Panc1 (cell line): ENCODE data around the gene TCEAL1. TPM values are rescaled to one million over a fixed set of nuclear protein-coding genes. Genes with fewer than 3 reads are reported as not detected.
"Not testable (repeated sequence)": the region's sequence is repeated elsewhere in the genome, so short reads cannot be mapped to it uniquely, and the experiment has no call there.

Experiments
- ATAC-seq: fragments of 200-7000 bp; cut with Tn5 transposase; 2 replicates; pipeline ENCODE4 v1.9.1; 2020; ENCODE audit warnings: mild to moderate bottlenecking, moderate library complexity
- BruUV-seq: library from RNA; stranded (reverse); fragments of 400-500 nt; replicated peaks from 2 replicates; lab custom pipeline; 2021; lab: Mats Ljungman, UMichigan
- CTCF ChIA-PET: fragments of 300-600 bp; sonication (Branson Sonifier 250); formaldehyde crosslinking; loops from one replicate; lab custom pipeline; 2022; ENCODE audit warnings: antibody characterized with exemption; lab: Charles Lee
- POLR2A ChIA-PET: fragments of 300-600 bp; sonication (Branson Sonifier 250); formaldehyde crosslinking; loops from one replicate; lab custom pipeline; 2022; ENCODE audit warnings: antibody characterized with exemption; lab: Charles Lee
- DNase-seq: peaks from one replicate; pipeline ENCODE4 v3.0.0-alpha.2; 2010; ENCODE audit warnings: low read depth, low spot score
- H3K27ac ChIP-seq: 2 replicates; pipeline ENCODE4 v1.5.1; 2011; ENCODE audit warnings: mild to moderate bottlenecking, low read length, inconsistent platforms
- H3K27me3 ChIP-seq: fragments of 200-500 bp; sonication (Bioruptor generic); 2 replicates; pipeline ENCODE4 v1.6.0; 2014; ENCODE audit warnings: low read length, inconsistent platforms; ENCODE audit not compliant: control insufficient read depth, insufficient read depth
- H3K36me3 ChIP-seq: fragments of 200-500 bp; sonication (Bioruptor generic); 2 replicates; pipeline ENCODE4 v1.5.1; 2014; ENCODE audit warnings: inconsistent platforms, mild to moderate bottlenecking, low read length, moderate library complexity; ENCODE audit not compliant: control insufficient read depth, insufficient read depth
- H3K4me1 ChIP-seq: 2 replicates; pipeline ENCODE4 v1.5.1; 2011; ENCODE audit warnings: inconsistent platforms, mild to moderate bottlenecking, low read length, moderate library complexity; ENCODE audit not compliant: control insufficient read depth, insufficient read depth
- H3K4me3 ChIP-seq, 2 experiments: 2 replicates each; pipeline ENCODE4 v1.5.1; 2011 to 2012; ENCODE audit warnings: low read depth in 2 of 2, low read length in 2 of 2, mild to moderate bottlenecking in 2 of 2, inconsistent platforms in 1 of 2, moderate library complexity in 1 of 2
- H3K9me3 ChIP-seq: fragments of 200-500 bp; sonication (Bioruptor generic); 2 replicates; pipeline ENCODE4 v1.5.1; 2014; ENCODE audit warnings: low read depth, mild to moderate bottlenecking, inconsistent platforms, low read length, moderate library complexity; ENCODE audit not compliant: control insufficient read depth, insufficient read depth
- POLR2AphosphoS5 ChIP-seq: IDR thresholded peaks from 2 replicates; pipeline ENCODE4 v1.6.1; 2012; ENCODE audit warnings: mild to moderate bottlenecking, low read depth, low read length, moderate library complexity
- SIN3A ChIP-seq: IDR thresholded peaks from 2 replicates; pipeline ENCODE4 v1.6.1; 2012; ENCODE audit warnings: low read depth, mild to moderate bottlenecking, low read length, moderate library complexity, borderline replicate concordance; ENCODE audit not compliant: insufficient read depth
- TCF7L2 ChIP-seq: IDR thresholded peaks from 2 replicates; pipeline ENCODE4 v1.6.1; 2011; ENCODE audit warnings: mild to moderate bottlenecking, low read depth, low read length, inconsistent platforms
- in situ Hi-C: cut with HindIII; loops from 2 replicates; pipeline ENCODE4 v1.10.0; 2016; ENCODE audit warnings: low sequenced_read_pairs, low pct_unique_long_range_greater_than_20kb
- intact Hi-C: fragments of 100-400 bp; cut with micrococcal nuclease; formaldehyde crosslinking; loops from one replicate; pipeline ENCODE4 v1.10.0; 2022; ENCODE audit not compliant: unreplicated experiment
- total RNA-seq: library from RNA; stranded (reverse); gene quantifications from one replicate; pipeline ENCODE4 v1.2.1, GENCODE V29; 2021; ENCODE audit not compliant: unreplicated experiment
- TF ChIP-seq, protein P1 (sequence below): fragments of 450-650 bp; IDR thresholded peaks from 2 replicates; pipeline ENCODE4 v1.5.1; 2017; ENCODE audit warnings: mild to moderate bottlenecking
- TF ChIP-seq, protein P2 (sequence below), 2 experiments: IDR thresholded peaks; 2 replicates each; pipeline ENCODE4 v1.6.1; 2011 to 2012; ENCODE audit warnings: low read depth in 2 of 2, control low read depth in 1 of 2, low read length in 1 of 2, mild to moderate bottlenecking in 1 of 2, moderate library complexity in 1 of 2; ENCODE audit not compliant: insufficient read depth in 1 of 2

The TCEAL1 gene
- total RNA-seq, 1 experiment from 2014 or later: 31.7 TPM

DNA sequence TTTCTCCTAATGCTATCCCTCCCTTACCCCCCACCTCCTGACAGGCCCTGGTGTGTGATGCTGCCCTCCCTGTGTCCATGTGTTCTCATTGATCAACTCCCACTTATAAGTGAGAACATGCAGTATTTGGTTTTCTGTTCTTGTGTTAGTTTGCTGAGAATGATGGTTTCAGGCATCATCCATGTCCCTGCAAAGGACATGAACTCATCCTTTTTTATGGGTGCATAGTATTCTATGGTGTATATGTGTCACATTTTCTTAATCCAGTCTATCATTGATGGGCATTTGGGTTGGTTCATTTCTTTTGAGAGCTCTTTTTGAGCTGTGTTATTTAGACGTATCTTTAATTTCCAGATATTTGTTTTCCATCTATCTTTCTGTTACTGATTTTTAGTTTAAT lies 36.5 kb upstream of the TCEAL1 start:
- H3K4me1 ChIP-seq, H3K27me3 ChIP-seq, ATAC-seq, intact Hi-C loops, in situ Hi-C loops, H3K4me3 ChIP-seq, H3K27ac ChIP-seq, H3K36me3 ChIP-seq, CTCF ChIA-PET, H3K9me3 ChIP-seq, DNase-seq, BruUV-seq, POLR2A ChIA-PET: not testable (repeated sequence)

DNA sequence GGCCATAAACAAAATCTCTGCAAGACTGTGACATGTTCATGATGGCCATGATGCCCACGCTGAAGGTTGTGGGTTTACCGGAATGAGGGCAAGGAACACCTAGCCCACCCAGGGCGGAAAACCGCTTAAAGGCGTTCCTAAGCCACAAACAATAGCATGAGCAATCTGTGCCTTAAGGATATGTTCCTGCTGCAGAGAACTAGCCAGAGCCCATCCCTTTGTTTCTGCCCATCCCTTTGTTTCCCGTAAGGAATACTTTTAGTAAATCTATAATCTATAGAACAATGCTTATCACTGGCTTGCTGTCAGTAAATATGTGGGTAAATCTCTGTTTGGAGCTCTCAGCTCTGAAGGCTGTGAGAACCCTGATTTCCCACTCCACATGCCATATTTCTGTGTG lies 33.6 kb upstream of the TCEAL1 start:
- POLR2A ChIA-PET, H3K36me3 ChIP-seq, intact Hi-C loops, in situ Hi-C loops, BruUV-seq, CTCF ChIA-PET, DNase-seq, H3K27me3 ChIP-seq, H3K4me3 ChIP-seq, H3K9me3 ChIP-seq, ATAC-seq, H3K27ac ChIP-seq, H3K4me1 ChIP-seq: not testable (repeated sequence)

DNA sequence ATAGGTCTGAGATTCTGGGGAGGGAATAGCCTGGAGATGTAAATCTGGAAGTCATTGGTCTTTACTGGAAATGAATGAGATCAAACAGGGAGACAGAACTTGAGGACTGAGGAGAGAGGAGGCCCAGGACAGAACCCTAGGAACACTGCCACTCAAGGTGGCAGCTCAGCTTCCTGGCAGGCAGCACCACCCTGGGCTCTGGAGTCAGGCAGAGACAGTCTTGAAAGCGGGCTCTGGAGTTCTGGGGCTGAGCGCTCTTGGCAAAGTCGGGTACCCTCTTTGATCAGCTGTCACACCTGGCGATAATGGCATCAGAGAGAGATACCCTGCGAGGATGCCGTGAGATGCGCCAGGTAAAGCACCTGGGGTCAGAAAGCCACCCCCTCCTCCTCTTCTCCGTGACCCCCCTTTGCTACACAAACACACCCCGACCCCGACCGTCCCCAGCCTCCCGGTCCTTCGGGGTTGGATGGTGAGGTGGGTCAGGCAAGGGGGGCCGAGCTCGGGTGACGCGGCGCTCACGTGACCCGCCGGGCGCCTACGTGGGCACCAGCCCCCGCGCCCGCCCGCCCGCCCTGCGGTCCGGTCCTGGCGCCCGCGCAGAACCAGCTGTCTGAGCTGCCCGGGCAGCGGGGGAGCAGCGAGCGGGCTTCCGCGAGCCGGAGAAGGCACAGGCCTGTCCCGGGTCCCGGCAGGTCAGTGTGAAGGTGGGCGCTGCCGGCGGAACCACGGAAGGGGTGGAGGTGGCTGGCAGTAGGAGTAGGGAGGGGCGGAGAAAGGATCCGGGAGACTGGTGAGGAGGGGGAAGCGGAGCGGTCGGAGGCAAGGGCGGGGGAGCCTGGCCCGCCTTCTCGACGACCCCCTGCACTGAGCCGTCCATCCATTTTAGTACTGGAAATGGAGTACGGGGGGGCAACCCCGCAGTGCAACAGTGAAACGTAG lies 21.1 kb upstream of the TCEAL1 start, which contains the start of gene TCEAL3:
Gene TCEAL3 (plus strand): TSS at position 600 of the 942 bp plus-strand sequence. CDS start 1,102 bp downstream, outside the sequence.
- H3K27me3 ChIP-seq: no peaks in the 10 kb centered on the region
- H3K27ac ChIP-seq: peak within 1 kb of the TSS; percentile 79
- peak; percentile 86 for TF ChIP-seq TCF7L2
- TF ChIP-seq POLR2AphosphoS5: 0 out of 2 replicates have a peak, but pooled peaks have one; percentile 30
- TF ChIP-seq, protein P1, sequence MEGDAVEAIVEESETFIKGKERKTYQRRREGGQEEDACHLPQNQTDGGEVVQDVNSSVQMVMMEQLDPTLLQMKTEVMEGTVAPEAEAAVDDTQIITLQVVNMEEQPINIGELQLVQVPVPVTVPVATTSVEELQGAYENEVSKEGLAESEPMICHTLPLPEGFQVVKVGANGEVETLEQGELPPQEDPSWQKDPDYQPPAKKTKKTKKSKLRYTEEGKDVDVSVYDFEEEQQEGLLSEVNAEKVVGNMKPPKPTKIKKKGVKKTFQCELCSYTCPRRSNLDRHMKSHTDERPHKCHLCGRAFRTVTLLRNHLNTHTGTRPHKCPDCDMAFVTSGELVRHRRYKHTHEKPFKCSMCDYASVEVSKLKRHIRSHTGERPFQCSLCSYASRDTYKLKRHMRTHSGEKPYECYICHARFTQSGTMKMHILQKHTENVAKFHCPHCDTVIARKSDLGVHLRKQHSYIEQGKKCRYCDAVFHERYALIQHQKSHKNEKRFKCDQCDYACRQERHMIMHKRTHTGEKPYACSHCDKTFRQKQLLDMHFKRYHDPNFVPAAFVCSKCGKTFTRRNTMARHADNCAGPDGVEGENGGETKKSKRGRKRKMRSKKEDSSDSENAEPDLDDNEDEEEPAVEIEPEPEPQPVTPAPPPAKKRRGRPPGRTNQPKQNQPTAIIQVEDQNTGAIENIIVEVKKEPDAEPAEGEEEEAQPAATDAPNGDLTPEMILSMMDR: no peak
- no peaks in the 10 kb centered on the region for H3K36me3 ChIP-seq
- in situ Hi-C loops: no loop called here
- no peak for DNase-seq
- intact Hi-C loops: no loop called here
- peaks cover 9% of the 10 kb centered on the region for H3K4me1 ChIP-seq
- H3K4me3 ChIP-seq: peak within 1 kb of the TSS; percentile 62 to 87
- no peaks in the 10 kb centered on the region for H3K9me3 ChIP-seq
- no TSS peak for BruUV-seq
- POLR2A ChIA-PET: no interaction called here
- ATAC-seq: peak; percentile 91
- CTCF ChIA-PET: no interaction called here

DNA sequence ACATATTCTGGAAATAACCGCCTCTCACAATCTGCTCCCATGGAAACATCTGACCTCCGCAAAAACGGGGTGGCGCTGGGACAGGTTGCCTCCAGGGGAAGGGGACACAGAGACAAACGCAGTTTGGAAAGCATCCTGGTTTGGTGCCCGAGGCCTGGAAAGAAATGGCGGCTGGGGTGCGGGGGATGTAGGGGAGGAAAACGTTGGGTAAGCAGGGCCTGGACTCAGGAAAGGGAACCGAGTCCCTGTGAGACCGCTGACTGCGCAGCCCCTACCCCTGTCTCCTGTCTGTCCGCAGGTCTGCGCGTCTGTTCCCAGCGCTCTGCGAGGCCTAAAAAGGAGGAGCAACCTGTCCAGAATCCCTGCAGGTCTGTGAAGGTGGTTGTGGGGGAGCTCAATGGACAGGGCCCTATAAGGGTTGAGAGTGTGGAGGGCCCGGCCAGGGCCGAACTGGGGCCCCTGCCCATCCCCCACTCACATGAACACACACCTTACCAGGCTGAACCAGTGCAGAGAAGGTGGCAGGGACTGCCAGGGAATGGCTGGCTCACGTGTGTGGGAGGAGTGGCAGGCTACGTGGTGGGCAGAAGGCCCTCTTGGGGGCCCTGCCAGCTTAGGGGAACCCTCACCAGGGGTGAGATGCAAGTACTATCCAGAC lies 20.3 kb upstream of the TCEAL1 start:
- no peak for DNase-seq

More for the DNA sequence above, 20.3 kb upstream of the TCEAL1 start:
- BruUV-seq: no TSS peak
- Histone ChIP-seq H3K4me3 (peak overlapping the region; percentile 62 to 87), H3K27me3 (no peaks in the 10 kb centered on the region), H3K4me1 (peaks cover 9% of the 10 kb centered on the region), H3K9me3 (no peaks in the 10 kb centered on the region), H3K36me3 (no peaks in the 10 kb centered on the region), H3K27ac (peak overlapping the region; percentile 79)
- in situ Hi-C loops: no loop called here
- CTCF ChIA-PET: no interaction called here
- intact Hi-C loops: no loop called here
- POLR2A ChIA-PET: no interaction called here
- ATAC-seq: peak; percentile 39
- TF ChIP-seq TCF7L2 (no peak), POLR2AphosphoS5 (no peak), SIN3A (no peak)
- TF ChIP-seq, protein P1: no peak
- TF ChIP-seq, protein P2, sequence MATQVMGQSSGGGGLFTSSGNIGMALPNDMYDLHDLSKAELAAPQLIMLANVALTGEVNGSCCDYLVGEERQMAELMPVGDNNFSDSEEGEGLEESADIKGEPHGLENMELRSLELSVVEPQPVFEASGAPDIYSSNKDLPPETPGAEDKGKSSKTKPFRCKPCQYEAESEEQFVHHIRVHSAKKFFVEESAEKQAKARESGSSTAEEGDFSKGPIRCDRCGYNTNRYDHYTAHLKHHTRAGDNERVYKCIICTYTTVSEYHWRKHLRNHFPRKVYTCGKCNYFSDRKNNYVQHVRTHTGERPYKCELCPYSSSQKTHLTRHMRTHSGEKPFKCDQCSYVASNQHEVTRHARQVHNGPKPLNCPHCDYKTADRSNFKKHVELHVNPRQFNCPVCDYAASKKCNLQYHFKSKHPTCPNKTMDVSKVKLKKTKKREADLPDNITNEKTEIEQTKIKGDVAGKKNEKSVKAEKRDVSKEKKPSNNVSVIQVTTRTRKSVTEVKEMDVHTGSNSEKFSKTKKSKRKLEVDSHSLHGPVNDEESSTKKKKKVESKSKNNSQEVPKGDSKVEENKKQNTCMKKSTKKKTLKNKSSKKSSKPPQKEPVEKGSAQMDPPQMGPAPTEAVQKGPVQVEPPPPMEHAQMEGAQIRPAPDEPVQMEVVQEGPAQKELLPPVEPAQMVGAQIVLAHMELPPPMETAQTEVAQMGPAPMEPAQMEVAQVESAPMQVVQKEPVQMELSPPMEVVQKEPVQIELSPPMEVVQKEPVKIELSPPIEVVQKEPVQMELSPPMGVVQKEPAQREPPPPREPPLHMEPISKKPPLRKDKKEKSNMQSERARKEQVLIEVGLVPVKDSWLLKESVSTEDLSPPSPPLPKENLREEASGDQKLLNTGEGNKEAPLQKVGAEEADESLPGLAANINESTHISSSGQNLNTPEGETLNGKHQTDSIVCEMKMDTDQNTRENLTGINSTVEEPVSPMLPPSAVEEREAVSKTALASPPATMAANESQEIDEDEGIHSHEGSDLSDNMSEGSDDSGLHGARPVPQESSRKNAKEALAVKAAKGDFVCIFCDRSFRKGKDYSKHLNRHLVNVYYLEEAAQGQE (IDR thresholded peaks at IDR 0.05; ENCODE audit: insufficient read depth in 1 of 2, low read depth in 2 of 2, low read length in 1 of 2): no peak
